BJ (cell line): ENCODE measurements around the gene SCAF4. TPM values are rescaled to one million over a fixed set of nuclear protein-coding genes. Genes with fewer than 3 reads are reported as not detected.

ENCODE experiments used
- CTCF ChIA-PET: fragments of 350-600 bp; formaldehyde crosslinking; extraction: SDS; loops from one replicate; lab custom pipeline; 2021; ENCODE audit warnings: antibody characterized with exemption, inconsistent platforms; lab: Yijun Ruan, JAX
- POLR2A ChIA-PET: fragments of 300-600 bp; sonication (Branson Sonifier 250); formaldehyde crosslinking; extraction: SDS; loops from one replicate; lab custom pipeline; 2021; ENCODE audit warnings: antibody characterized with exemption; lab: Charles Lee
- DNase-seq: peaks from one replicate; pipeline ENCODE4 v3.0.0-alpha.2; 2011; ENCODE audit warnings: low read depth
- H3K27me3 ChIP-seq: 2 replicates; pipeline ENCODE4 v1.6.0; 2011; ENCODE audit warnings: low read length; ENCODE audit not compliant: control insufficient read depth, insufficient read depth
- H3K36me3 ChIP-seq: 2 replicates; pipeline ENCODE4 v1.5.1; 2011; ENCODE audit warnings: low read length; ENCODE audit not compliant: control insufficient read depth, insufficient read depth
- H3K4me3 ChIP-seq: 2 replicates; pipeline ENCODE4 v1.5.1; 2011; ENCODE audit warnings: low read depth, mild to moderate bottlenecking, control low read depth, low read length
- CTCF ChIP-seq: IDR thresholded peaks from 2 replicates; pipeline ENCODE4 v1.5.1; 2011; ENCODE audit warnings: low read depth, mild to moderate bottlenecking, control low read depth, inconsistent platforms, low read length, moderate library complexity; ENCODE audit not compliant: insufficient read depth
- polyA plus RNA-seq: library from polyadenylated mRNA; depleted of rRNA; stranded (reverse); fragments of >200 nt; gene quantifications from 2 replicates; pipeline ENCODE4 v1.2.3, GENCODE V29; 2011

The SCAF4 gene
- polyA plus RNA-seq, 1 experiment = 4.1 TPM

GRCh38 chr21:31752967-31753366 lies 21.0 kb upstream of the SCAF4 start:
- DNase-seq = no peak

GRCh38 chr21:31752352-31752751 lies 20.4 kb upstream of the SCAF4 start:
- H3K27me3 ChIP-seq = no peaks in the 10 kb centered on the region
- H3K36me3 ChIP-seq = no peaks in the 10 kb centered on the region
- ChIA-PET CTCF (no interaction called here), POLR2A (no interaction called here)
- TF ChIP-seq CTCF = no peak
- no peak for DNase-seq
- no peak overlapping the region for H3K4me3 ChIP-seq

More at GRCh38 chr21:31752967-31753366, 21.0 kb upstream of the SCAF4 start:
- no peak for TF ChIP-seq CTCF
- H3K36me3 ChIP-seq = no peaks in the 10 kb centered on the region
- no peak overlapping the region for H3K4me3 ChIP-seq
- H3K27me3 ChIP-seq = no peaks in the 10 kb centered on the region
- ChIA-PET POLR2A (no interaction called here), CTCF (no interaction called here)

- TF ChIP-seq CTCF = no peak
- ChIA-PET POLR2A (no interaction called here), CTCF (no interaction called here)
- no peak overlapping the region for H3K4me3 ChIP-seq
- H3K27me3 ChIP-seq = no peaks in the 10 kb centered on the region
- no peak for DNase-seq
- H3K36me3 ChIP-seq = no peaks in the 10 kb centered on the region
These were observed 18.9 kb upstream of the SCAF4 start for GRCh38 chr21:31750843-31751242.

GRCh38 chr21:31744182-31744800 lies 12.4 kb upstream of the SCAF4 start:
- H3K27me3 ChIP-seq = no peaks in the 10 kb centered on the region
- H3K36me3 ChIP-seq = no peaks in the 10 kb centered on the region
- POLR2A ChIA-PET = no interaction called here
- no peak for DNase-seq
- H3K4me3 ChIP-seq = no peak overlapping the region
- CTCF ChIA-PET = interaction anchor here (1.1 kb wide), 1 partner anchor 44 kb away, joined by 3 read pairs; no protein-coding TSS in a partner anchor
- no peak for TF ChIP-seq CTCF

- CTCF ChIA-PET = no interaction called here
- no peaks in the 10 kb centered on the region for H3K27me3 ChIP-seq
These were observed 11.8 kb upstream of the SCAF4 start for GRCh38 chr21:31743712-31744111.

More at GRCh38 chr21:31743712-31744111, 11.8 kb upstream of the SCAF4 start:
- no peak for DNase-seq
- TF ChIP-seq CTCF = no peak
- Histone ChIP-seq H3K4me3 (no peak overlapping the region), H3K36me3 (no peaks in the 10 kb centered on the region)
- POLR2A ChIA-PET = no interaction called here
